Mucosa of descending colon (tissue), 3 donors: ENCODE results near the gene CAMSAP1. TPM values are rescaled to one million over a fixed set of nuclear protein-coding genes. Genes with fewer than 3 reads are reported as not detected.

Experiments
- ATAC-seq: fragments of 200-7000 bp; cut with Tn5 transposase; one replicate; pipeline ENCODE4 v1.9.1; 2020; ENCODE audit warnings: mild to moderate bottlenecking, moderate library complexity
- DNase-seq, 3 donors: peaks; one replicate each; pipeline ENCODE4 v3.0.0-alpha.2; 2020
- H3K36me3 ChIP-seq: fragments of 200-600 bp; one replicate; pipeline ENCODE4 v1.8.0; 2021; ENCODE audit warnings: low read depth, mild to moderate bottlenecking
- H3K4me1 ChIP-seq: fragments of 200-600 bp; one replicate; pipeline ENCODE4 v1.8.0; 2021; ENCODE audit warnings: low read depth, mild to moderate bottlenecking
- H3K4me3 ChIP-seq: fragments of 200-600 bp; one replicate; pipeline ENCODE4 v1.8.0; 2021; ENCODE audit warnings: mild to moderate bottlenecking
- H3K9me3 ChIP-seq: fragments of 200-600 bp; one replicate; pipeline ENCODE4 v1.8.0; 2021; ENCODE audit warnings: mild to moderate bottlenecking
- intact Hi-C, 2 donors: fragments of 100-400 bp; cut with DNase I in 1 of 2; cut with micrococcal nuclease in 1 of 2; formaldehyde crosslinking; loops; one replicate each; pipeline versions ENCODE4 v1.11.0 to v1.11.1; 2022; cut with DNase I, micrococcal nuclease
- total RNA-seq, 3 donors: library from RNA; stranded (reverse); fragmentation: NEBNext Ultra II Directional in 2 of 3; extraction: Animal tissue kit (Norgen Biotek cat#: 25700) in 2 of 3; gene quantifications; one replicate each; pipeline versions ENCODE4 v1.2.1 to v1.2.4, GENCODE V29; 2021 to 2023
- TF ChIP-seq, protein P1 (sequence below): fragments of 200-600 bp; IDR thresholded peaks from one replicate; pipeline ENCODE4 v1.8.0; 2022; ENCODE audit warnings: antibody characterized with exemption, mild to moderate bottlenecking
- donor health status: DM: no; HTN: no; CAD: no; lungs with moderate emphysema.
- donor health status: DM: no; HTN: no; CAD: no.
- donor health status: DM: no; HTN: yes; CAD: no.

The CAMSAP1 gene
- total RNA-seq, 3 donors from 2014 or later, result 11.5 to 37.8 (median 14.3) TPM

DNA sequence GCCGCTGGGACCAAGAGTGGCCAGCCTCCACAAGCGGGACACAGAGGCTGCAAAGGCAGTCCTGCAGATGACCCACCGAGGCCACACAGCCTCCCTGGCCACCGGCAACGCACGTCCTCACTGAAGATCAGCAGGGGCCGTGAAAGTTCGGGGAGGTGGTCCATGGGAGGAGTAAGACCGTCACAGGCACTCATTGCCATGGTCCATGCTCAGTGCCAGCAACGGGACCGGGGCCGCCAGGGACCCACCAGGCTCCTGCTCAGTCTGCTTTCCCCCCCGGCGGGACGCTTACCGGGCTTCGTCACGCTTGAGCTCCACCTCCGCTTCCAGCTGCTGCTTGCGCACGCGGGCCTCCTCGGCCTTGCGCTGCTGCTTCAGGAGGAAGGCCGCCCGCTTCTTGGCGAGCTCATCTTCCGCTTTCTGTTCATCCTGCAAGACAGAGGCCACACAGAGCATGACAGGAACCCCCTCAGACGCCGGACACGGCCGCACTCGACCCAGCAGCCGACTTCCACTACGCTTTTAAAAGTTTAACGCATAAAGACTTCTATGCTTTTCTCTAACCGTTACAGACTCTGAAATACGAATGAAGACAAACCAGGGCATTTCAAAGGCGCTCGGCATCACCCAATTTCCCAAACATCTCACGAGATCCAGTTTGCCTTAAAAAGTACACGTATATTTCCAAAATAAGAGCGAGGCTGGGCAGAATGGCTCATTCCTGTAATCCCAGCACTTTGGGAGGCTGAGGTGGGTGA is 88.4 kb downstream of the CAMSAP1 start:
- H3K4me1 ChIP-seq, result no peaks in the 10 kb centered on the region
- no peak overlapping the region for H3K4me3 ChIP-seq
- ATAC-seq (no peak), DNase-seq (no peak)
- H3K36me3 ChIP-seq, result no peaks in the 10 kb centered on the region
- intact Hi-C loops, result no loop called here
- TF ChIP-seq, protein P1, sequence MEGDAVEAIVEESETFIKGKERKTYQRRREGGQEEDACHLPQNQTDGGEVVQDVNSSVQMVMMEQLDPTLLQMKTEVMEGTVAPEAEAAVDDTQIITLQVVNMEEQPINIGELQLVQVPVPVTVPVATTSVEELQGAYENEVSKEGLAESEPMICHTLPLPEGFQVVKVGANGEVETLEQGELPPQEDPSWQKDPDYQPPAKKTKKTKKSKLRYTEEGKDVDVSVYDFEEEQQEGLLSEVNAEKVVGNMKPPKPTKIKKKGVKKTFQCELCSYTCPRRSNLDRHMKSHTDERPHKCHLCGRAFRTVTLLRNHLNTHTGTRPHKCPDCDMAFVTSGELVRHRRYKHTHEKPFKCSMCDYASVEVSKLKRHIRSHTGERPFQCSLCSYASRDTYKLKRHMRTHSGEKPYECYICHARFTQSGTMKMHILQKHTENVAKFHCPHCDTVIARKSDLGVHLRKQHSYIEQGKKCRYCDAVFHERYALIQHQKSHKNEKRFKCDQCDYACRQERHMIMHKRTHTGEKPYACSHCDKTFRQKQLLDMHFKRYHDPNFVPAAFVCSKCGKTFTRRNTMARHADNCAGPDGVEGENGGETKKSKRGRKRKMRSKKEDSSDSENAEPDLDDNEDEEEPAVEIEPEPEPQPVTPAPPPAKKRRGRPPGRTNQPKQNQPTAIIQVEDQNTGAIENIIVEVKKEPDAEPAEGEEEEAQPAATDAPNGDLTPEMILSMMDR, result no peak
- no peaks in the 10 kb centered on the region for H3K9me3 ChIP-seq

DNA sequence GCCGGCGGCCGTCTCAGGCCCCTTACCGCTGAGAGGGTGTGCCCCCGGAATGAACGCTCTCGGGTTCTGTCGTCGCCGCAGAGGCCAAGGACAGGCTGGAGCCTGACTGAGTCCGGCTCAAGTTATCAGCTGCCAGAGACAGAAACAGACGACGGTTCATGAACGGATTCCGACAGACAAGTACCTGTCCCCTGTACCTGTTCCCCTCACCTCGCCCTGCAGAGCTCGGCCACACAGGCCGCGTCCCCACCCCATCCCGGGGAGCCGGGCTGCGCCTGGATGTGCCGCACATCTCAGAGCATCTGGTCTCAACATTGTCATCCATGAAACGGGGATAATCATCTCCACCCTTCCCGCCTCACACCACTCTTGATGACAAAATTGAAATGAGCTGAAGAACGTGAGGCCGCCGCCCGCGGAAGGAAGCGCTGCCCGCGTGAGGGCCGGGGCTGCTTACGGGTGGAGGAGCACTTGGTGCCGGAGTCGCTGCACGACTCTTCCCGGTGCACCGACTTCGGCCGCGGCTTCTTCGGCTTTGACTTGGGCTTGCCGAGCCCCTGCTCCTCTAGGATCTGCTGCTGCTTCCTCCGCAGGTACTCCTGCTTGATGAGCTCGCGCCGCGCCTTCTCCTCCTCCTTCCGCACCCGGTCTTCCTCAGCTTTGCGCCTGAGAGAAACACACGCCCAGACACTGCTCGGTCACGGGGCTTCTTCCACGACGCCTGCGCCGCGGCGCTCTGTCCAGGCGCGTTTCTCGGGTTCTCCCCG is 89.2 kb downstream of the CAMSAP1 start:
- H3K36me3 ChIP-seq, result no peaks in the 10 kb centered on the region

DNA sequence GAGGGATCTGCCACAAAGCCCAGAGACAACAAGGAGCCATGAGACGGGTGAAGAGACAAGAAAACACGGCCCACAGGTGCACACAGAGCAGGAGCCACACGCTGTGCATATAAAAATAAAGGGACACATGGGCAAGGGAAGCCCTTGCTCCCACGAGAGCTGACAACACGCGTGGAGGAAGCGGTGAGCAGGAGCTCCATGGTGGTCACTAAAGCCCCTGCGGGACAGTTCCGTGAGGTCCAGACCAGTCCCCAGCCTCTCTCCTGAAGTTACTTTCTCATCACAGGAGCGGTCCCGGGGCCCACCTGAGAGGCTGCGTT is 90.7 kb downstream of the CAMSAP1 start:
- Histone ChIP-seq H3K36me3 (no peaks in the 10 kb centered on the region), H3K4me1 (no peaks in the 10 kb centered on the region), H3K9me3 (no peaks in the 10 kb centered on the region), H3K4me3 (no peak overlapping the region)
- ATAC-seq (no peak), DNase-seq (no peak)
- TF ChIP-seq, protein P1, result no peak
- intact Hi-C loops, result no loop called here

More for the DNA sequence above, 89.2 kb downstream of the CAMSAP1 start:
- Histone ChIP-seq H3K4me1 (no peaks in the 10 kb centered on the region), H3K4me3 (no peak overlapping the region), H3K9me3 (no peaks in the 10 kb centered on the region)
- intact Hi-C loops, result no loop called here
- DNase-seq (no peak), ATAC-seq (no peak)
- TF ChIP-seq, protein P1, result no peak

DNA sequence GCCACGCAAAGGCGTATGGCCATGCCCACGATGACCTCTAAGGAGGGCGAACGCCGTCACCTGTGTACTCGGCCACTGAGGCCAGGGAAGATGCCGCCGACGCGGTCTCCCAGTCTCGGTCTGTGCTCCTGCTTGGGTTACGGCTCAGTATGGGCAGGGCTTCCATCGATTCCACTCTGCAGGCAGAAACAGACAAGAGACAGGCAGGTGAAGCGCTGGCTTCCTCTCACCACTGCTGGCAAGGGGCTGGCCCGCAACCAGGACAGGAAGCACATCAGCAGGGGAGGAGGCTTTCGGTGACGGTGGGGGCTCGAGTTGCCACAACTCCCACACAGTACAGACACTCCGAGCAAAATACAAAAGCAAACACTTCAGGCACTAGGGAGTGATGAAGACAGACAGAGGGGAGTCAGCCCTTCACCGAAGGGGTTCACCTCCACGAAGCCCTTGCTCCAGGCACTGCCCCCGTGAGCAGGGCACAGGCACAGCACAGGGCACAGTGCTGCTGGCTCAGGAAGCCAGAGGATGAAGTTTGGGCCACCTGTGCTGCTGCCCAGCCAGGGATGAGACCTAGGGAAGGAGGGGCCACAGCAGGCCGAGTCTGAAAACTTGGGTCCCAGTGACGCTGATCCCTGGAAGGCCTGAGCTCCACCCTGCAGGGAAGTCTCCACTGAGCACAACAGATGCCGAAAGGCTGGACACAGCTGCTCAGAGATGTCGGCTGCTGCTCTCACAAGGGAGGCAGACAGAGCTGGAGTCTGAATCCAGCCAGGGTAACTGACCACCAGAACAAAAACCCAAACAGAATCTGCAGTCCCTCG is 91.3 kb downstream of the CAMSAP1 start:
- TF ChIP-seq, protein P1, result no peak
- intact Hi-C loops, result no loop called here
- Histone ChIP-seq H3K4me3 (no peak overlapping the region), H3K9me3 (no peaks in the 10 kb centered on the region), H3K36me3 (no peaks in the 10 kb centered on the region), H3K4me1 (no peaks in the 10 kb centered on the region)
- DNase-seq, result no peak
- no peak for ATAC-seq

DNA sequence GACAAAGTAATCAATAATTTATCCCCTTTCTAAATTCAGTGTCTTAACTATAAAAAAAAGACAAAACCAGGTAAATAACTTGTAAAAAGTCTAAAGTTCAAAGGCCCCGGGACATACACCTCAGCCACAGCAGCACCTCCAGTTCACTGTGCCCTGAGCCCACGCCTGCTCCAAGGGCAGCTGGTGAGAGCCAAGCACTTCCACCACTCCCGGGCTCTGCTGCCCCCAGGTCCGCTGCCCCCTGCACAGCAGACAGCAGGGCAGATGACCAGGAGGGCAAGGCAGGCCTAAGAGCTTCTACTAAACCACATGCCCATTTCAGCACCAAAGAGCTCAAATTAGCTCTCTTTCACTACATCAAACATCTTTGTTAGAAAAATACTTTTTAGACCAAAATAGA is 91.9 kb downstream of the CAMSAP1 start:
- TF ChIP-seq, protein P1, result no peak
- Histone ChIP-seq H3K36me3 (no peaks in the 10 kb centered on the region), H3K4me1 (no peaks in the 10 kb centered on the region), H3K4me3 (no peak overlapping the region), H3K9me3 (no peaks in the 10 kb centered on the region)
- DNase-seq (no peak), ATAC-seq (no peak)
- intact Hi-C loops, result no loop called here
